A673 (cell line): ENCODE measurements around the gene HPS4.

Experiments used
- EZH2 ChIP-seq: fragments of 200-600 bp; sonication (generic); IDR thresholded peaks from 2 replicates; pipeline ENCODE4 v1.6.1; 2017; ENCODE audit warnings: borderline replicate concordance, low read depth, mild to moderate bottlenecking, mixed read lengths, antibody characterized with exemption, low read length; ENCODE audit not compliant: poor library complexity, severe bottlenecking
- TF ChIP-seq, protein P1 (sequence below): fragments of 300-800, 200-600 bp; sonication (generic); conservative IDR thresholded peaks from 2 replicates; pipeline ENCODE4 v1.5.1; 2017; ENCODE audit warnings: low read depth, mild to moderate bottlenecking, antibody characterized with exemption, low read length, moderate library complexity, mixed read lengths

DNA sequence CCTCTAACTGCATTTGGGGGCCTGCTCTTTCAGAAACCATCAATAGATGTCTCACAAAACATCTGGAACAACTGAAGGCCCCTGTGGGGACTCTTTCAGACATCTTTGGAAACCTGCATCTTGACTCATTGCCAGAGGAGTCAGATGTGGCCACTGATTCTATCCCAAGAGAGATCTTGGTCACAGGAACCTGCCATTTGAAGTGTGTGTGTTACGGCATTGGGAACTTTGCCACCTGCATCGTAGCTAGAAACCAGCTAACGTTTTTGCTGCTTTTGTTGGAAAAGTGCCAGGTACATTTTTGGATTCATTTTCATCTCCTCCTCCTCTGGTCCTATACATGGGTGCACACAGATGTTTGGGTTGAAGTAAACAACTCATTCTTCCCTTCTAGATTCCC is 4.4 kb upstream of the HPS4 start:
- TF ChIP-seq, protein P1, sequence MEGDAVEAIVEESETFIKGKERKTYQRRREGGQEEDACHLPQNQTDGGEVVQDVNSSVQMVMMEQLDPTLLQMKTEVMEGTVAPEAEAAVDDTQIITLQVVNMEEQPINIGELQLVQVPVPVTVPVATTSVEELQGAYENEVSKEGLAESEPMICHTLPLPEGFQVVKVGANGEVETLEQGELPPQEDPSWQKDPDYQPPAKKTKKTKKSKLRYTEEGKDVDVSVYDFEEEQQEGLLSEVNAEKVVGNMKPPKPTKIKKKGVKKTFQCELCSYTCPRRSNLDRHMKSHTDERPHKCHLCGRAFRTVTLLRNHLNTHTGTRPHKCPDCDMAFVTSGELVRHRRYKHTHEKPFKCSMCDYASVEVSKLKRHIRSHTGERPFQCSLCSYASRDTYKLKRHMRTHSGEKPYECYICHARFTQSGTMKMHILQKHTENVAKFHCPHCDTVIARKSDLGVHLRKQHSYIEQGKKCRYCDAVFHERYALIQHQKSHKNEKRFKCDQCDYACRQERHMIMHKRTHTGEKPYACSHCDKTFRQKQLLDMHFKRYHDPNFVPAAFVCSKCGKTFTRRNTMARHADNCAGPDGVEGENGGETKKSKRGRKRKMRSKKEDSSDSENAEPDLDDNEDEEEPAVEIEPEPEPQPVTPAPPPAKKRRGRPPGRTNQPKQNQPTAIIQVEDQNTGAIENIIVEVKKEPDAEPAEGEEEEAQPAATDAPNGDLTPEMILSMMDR, result no peak
- TF ChIP-seq EZH2, result no peak
